Colon (tissue), 2 donors: ENCODE measurements around the gene ING1.

Source experiments
- FAIRE-seq: peaks from 2 replicates; lab custom pipeline; 2012; peaks lifted over from hg19 to GRCh38; lab: Jason Lieb, UNC
- donor health status: control.
- donor health status: control.

The ING1 gene

GRCh38 chr13:110772091-110772984, 58.8 kb downstream of the ING1 start:
- FAIRE-seq, result no peak
